Measurements from ENCODE around the gene SNRNP70. TPM values are rescaled to one million over a fixed set of nuclear protein-coding genes. Genes with fewer than 3 reads are reported as not detected.

The SNRNP70 gene
- total and polyA plus RNA-seq, 2 donors (not counting 3 experiments of a cell fraction or from before 2014, with no cell fraction given) = 215 to 300 TPM

DNA sequence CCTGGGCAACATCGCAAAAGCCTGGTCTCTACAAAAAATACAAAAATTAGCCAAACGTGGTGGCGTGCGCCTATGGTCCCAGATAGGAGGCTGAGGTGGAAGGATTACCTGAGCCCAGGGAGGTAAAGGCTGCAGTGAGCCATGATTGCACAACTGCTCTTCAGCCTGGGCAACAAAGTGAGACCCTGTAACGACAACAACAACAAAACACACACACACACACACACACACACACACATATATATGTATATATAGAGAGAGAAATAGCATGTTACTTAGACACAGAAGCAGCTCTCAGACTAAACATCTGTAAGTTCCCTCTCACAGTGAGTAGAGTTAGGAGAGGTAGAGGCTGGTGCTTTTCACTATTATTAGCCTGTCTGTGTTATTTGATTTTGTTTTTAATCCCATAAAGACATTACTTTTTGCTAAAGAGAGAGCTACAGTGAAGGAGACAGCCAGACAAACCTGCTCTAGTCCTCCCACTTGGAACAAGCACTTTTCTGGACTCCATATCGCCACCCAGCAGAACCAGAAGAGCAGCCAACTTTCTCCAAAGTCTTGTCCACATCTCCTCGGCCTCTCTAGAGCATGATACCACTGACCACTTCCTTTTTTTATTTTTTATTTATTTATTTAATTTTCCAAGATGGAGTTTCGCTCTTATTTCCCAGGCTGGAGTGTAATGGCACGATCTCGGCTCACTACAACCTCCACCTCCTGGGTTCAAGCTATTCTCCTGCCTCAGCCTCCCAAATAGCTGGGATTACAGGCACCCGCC, 26.2 kb downstream of the SNRNP70 start:
- DNase-seq (ENCODE audit: low read depth, low spot score) = no peak
- Histone ChIP-seq H2AFZ (ENCODE audit: low read depth, low read length) (no peak overlapping the region), H3K27me3 (ENCODE audit: control insufficient read depth in 2 of 2, insufficient read depth in 2 of 2, low read length in 2 of 2) (no peaks in the 10 kb centered on the region), H3K36me3 (ENCODE audit: control insufficient read depth in 2 of 2, extremely low read depth in 1 of 2, insufficient read depth in 2 of 2, low read length in 2 of 2) (peaks cover 12 to 24% of the 10 kb centered on the region in 2 experiments), H3K4me2 (ENCODE audit: insufficient read depth, low read length) (no peak overlapping the region), H3K27ac (ENCODE audit: insufficient read depth, low read depth, low read length) (no peak overlapping the region), H3K9me3 (replicated peaks; ENCODE audit: control insufficient read depth, insufficient read depth, low read length) (no peaks in the 10 kb centered on the region), H3K4me3 (replicated peaks in 1 of 3; ENCODE audit: insufficient read depth in 1 of 3, low read depth in 1 of 3, low read length in 3 of 3) (no peak overlapping the region), H4K20me1 (replicated peaks; ENCODE audit: control insufficient read depth, extremely low read depth, insufficient read depth, low read length) (no peaks in the 10 kb centered on the region), H3K9me1 (replicated peaks; ENCODE audit: control insufficient read depth, extremely low read depth, insufficient read depth, low read length) (no peaks in the 10 kb centered on the region), H3K4me1 (ENCODE audit: control insufficient read depth, extremely low read depth, insufficient read depth, low read length) (peaks cover 6% of the 10 kb centered on the region), H3K9ac (replicated peaks; ENCODE audit: extremely low read depth, insufficient read depth, low read length) (no peak overlapping the region), H3K79me2 (ENCODE audit: control insufficient read depth, insufficient read depth, low read length) (no peaks in the 10 kb centered on the region)
- FAIRE-seq = no peak
- no TSS peak for BruUV-seq (replicated peaks)
- ChIA-PET CTCF (interaction anchor here (1.0 to 2.0 kb wide), 4 partner anchors 14 to 97 kb away, joined by 3 to 11 read pairs (median 6); no protein-coding TSS in a partner anchor), POLR2A (no interaction called here)
- dilution Hi-C loops (cut with MboI; ENCODE audit: extremely low pct_ligation_motif_present, low sequenced_read_pairs) = no loop called here
- TF ChIP-seq POLR2A (IDR thresholded peaks at IDR 0.05; ENCODE audit: low read depth, low read length) = no peak
- TF ChIP-seq, protein P1, sequence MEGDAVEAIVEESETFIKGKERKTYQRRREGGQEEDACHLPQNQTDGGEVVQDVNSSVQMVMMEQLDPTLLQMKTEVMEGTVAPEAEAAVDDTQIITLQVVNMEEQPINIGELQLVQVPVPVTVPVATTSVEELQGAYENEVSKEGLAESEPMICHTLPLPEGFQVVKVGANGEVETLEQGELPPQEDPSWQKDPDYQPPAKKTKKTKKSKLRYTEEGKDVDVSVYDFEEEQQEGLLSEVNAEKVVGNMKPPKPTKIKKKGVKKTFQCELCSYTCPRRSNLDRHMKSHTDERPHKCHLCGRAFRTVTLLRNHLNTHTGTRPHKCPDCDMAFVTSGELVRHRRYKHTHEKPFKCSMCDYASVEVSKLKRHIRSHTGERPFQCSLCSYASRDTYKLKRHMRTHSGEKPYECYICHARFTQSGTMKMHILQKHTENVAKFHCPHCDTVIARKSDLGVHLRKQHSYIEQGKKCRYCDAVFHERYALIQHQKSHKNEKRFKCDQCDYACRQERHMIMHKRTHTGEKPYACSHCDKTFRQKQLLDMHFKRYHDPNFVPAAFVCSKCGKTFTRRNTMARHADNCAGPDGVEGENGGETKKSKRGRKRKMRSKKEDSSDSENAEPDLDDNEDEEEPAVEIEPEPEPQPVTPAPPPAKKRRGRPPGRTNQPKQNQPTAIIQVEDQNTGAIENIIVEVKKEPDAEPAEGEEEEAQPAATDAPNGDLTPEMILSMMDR (IDR thresholded peaks at IDR 0.05; ENCODE audit: extremely low read depth in 1 of 2, insufficient read depth in 1 of 2, low read depth in 1 of 2, low read length in 2 of 2) = no peak
- no peak for TF ChIP-seq POLR2AphosphoS5 (IDR thresholded peaks at IDR 0.05; ENCODE audit: insufficient read depth, low read depth, low read length)
- TF ChIP-seq, protein P2, sequence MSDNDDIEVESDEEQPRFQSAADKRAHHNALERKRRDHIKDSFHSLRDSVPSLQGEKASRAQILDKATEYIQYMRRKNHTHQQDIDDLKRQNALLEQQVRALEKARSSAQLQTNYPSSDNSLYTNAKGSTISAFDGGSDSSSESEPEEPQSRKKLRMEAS (IDR thresholded peaks at IDR 0.05; ENCODE audit: insufficient read depth, insufficient read length) = no peak
- TF ChIP-seq JUN (IDR thresholded peaks at IDR 0.05; ENCODE audit: borderline replicate concordance, insufficient read depth, insufficient read length, low read depth) = no peak
- no peak for TF ChIP-seq GATA2 (IDR thresholded peaks at IDR 0.05; ENCODE audit: insufficient read depth, insufficient read length, low read depth, low read length)
- no peak for TF ChIP-seq FOS (IDR thresholded peaks at IDR 0.05; ENCODE audit: borderline replicate concordance, insufficient read depth, low read length)
- TF ChIP-seq EZH2 (IDR thresholded peaks at IDR 0.05; ENCODE audit: borderline replicate concordance, low read depth, low read length, severe bottlenecking) = no peak
- no peak for TF ChIP-seq MYC (IDR thresholded peaks at IDR 0.05; ENCODE audit: low read depth, low read length)
- intact Hi-C loops (cut with micrococcal nuclease) = no loop called here
